ENCODE measurements around the gene TNS3.

TNS3 gene

DNA sequence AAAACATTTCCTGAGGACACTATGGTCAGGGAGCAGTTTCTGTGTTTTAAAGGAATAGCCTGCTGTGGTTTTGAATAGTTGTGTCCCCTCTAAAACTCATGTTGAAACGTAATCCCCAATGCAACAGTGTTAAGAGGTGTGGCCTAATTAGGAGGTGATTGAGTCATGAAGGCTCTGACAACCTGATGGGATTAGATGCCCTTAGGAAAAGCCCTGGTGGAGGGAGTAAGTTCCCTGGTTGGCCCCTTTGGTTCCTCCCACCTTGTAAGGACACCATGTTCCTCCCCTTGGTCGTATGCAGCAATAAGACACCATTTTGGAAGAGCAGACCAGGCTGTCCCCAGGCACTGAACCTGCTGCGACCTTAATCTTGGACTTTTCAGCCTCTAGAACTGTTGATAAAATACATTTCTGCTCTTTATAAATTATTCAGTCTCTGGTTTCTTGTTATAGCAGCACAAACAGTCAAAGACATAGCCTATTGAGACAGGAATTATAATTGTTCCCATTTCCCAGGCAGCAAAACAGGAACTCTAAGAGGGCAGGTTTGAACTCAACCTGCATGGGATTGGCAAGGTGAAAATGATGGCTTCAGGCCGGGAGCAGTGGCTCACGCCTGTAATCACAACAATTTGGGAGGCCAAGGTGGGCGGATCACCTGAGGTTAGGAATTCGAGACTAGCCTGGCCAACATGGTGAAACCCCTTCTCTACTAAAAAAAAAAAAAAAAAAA, 20.5 kb upstream of the TNS3 start:
- DNase-seq (ENCODE audit: low spot score) = no peak
- in situ Hi-C loops (cut with MboI; ENCODE audit: low pct_unique_long_range_greater_than_20kb, low sequenced_read_pairs, unreplicated experiment) = no loop called here

DNA sequence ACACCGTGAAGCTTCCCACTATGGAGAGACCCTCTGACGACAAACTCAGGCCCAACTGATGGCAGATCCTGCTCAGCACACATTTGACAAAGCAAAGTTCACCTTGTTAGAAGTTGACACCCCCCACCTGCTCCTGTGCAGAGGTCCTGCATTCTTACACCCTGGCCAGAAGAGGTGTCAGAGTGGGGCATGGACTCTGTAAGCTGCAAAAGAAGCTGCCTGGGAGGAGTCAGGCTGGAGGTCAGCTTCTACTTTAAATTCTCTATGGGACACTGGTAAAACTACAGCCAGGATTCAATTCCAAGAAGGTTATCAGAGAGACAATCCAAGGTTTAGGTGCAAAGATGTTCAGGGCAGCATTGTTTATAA, 20.0 kb upstream of the TNS3 start:
- TF ChIP-seq CTCF (IDR thresholded peaks at IDR 0.05; ENCODE audit: extremely low read depth, insufficient read depth, missing control alignments) = no peak
- DNase-seq (ENCODE audit: low spot score) = no peak
- in situ Hi-C loops (cut with MboI; ENCODE audit: low pct_unique_long_range_greater_than_20kb, low sequenced_read_pairs, unreplicated experiment) = no loop called here

More for the DNA sequence above, 20.5 kb upstream of the TNS3 start:
- no peak for TF ChIP-seq CTCF (IDR thresholded peaks at IDR 0.05; ENCODE audit: extremely low read depth, insufficient read depth, missing control alignments)

DNA sequence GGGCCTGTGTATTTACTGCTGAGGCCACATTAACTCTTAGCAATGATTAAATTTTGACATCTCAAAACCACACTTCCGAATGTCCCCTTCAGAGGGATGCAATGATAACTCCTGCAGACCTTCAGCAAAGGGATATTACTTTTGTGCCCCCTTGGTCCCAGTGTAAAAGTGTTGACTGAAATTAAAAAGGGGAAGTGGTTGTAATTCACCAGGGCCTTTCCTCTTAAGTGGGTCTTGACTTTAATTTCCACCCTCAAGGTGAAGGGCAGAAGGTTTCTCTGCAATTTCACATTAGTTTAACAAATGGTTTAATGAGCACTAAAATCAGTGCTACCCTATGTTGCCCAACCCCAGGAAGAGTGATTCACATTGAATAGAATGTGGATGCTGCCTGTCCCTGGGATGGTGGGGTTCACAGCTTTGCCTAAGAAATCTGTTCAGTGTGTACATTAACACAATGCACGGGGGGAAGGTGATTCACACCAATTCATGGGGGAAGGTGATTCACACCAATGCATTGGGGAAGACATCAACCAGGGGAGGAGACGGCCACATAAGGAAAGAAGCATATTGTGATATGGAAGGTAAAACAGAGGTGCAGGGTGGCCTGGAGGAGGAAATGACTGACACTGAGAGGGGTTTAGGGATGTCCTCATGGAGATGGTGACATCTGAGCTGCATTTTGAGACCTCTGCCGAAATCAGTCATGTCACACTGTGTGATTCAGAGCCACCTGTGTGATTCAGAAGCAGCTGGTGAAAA, 19.4 kb upstream of the TNS3 start:
- in situ Hi-C loops (cut with MboI; ENCODE audit: low pct_unique_long_range_greater_than_20kb, low sequenced_read_pairs, unreplicated experiment) = no loop called here
- DNase-seq (ENCODE audit: low spot score) = no peak
- no peak for TF ChIP-seq CTCF (IDR thresholded peaks at IDR 0.05; ENCODE audit: extremely low read depth, insufficient read depth, missing control alignments)

GRCh38 chr7:47600199-47601118, 18.5 kb upstream of the TNS3 start:
- no peak for TF ChIP-seq CTCF (IDR thresholded peaks at IDR 0.05; ENCODE audit: extremely low read depth, insufficient read depth, missing control alignments)
- DNase-seq (ENCODE audit: low spot score) = no peak
- in situ Hi-C loops (cut with MboI; ENCODE audit: low pct_unique_long_range_greater_than_20kb, low sequenced_read_pairs, unreplicated experiment) = no loop called here

DNA sequence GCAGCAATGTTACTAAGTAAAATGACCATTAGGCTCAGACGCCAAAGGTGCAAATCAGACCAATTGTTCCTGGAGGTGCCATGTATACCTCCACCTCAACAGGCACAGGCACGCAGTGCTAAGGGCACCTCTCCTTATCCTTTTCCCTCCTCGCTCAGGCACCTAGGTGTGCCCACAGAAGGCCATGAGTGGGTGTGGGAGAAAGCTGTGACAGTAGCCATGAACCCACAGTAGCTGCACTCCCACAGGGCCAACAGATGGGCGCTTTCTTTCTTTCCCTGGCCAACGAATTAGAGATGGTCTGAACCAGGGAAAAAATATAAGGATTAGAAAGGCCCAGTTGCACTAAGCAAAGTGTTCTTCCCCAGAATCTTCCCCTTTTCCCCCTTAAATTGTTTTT, 15.5 kb upstream of the TNS3 start:
- no peak for DNase-seq (ENCODE audit: low spot score)
- in situ Hi-C loops (cut with MboI; ENCODE audit: low pct_unique_long_range_greater_than_20kb, low sequenced_read_pairs, unreplicated experiment) = no loop called here
- TF ChIP-seq CTCF (IDR thresholded peaks at IDR 0.05; ENCODE audit: extremely low read depth, insufficient read depth, missing control alignments) = no peak

DNA sequence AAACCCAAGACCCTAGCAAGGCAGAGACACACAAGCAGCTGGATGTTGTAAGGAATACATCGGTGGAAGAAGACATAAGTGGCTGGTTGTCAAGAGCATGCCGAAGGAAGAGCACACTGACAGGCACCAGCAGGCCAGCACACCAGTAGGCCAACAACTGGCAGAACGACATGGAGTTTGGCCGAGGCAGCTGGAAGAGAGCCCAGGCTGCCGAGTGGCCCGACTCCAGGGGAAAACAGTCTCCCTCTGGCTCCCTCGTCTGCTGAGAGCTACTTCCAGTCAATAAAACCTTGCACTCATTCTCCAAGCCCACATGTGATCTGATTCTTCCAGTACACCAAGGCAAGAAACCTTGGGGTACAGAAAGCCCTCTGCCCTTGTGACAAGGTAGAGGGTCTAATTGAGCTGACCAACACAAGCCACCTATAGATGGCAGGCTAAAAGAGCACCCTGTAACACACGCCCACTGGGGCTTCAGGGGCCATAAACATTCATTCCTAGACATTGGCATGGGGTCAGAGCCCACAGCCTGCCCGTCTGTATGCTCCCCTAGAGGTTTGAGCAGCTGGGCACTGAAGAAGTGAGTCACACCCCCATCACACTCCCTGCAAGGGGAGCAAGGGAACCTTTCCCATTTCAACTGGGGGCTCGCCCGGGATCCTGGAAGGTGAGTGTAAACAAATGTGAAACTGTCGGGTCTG, 14.7 kb upstream of the TNS3 start:
- in situ Hi-C loops (cut with MboI; ENCODE audit: low pct_unique_long_range_greater_than_20kb, low sequenced_read_pairs, unreplicated experiment) = no loop called here
- no peak for TF ChIP-seq CTCF (IDR thresholded peaks at IDR 0.05; ENCODE audit: extremely low read depth, insufficient read depth, missing control alignments)
- DNase-seq (ENCODE audit: low spot score) = no peak
